Kidney (tissue), 14 donors: ENCODE measurements around the gene TEPSIN. TPM values are rescaled to one million over a fixed set of nuclear protein-coding genes. Genes with fewer than 3 reads are reported as not detected.
A peak's percentile ranks its signal among the peaks of the same experiment; 100 is the strongest.

Experiments used
- DNase-seq, 5 donors: peaks; one replicate each; pipeline ENCODE4 v3.0.0-alpha.2; 2013 to 2020
- FAIRE-seq: peaks from 2 replicates; lab custom pipeline; 2012; peaks lifted over from hg19 to GRCh38; lab: Jason Lieb, UNC
- H3K27ac ChIP-seq, 2 donors: one replicate each; pipeline ENCODE4 v1.7.0; 2013; ENCODE audit warnings: low read depth in 2 of 2, low read length in 2 of 2, inconsistent platforms in 1 of 2
- H3K27me3 ChIP-seq: one replicate; pipeline ENCODE4 v1.7.1; 2013; ENCODE audit warnings: low read length, inconsistent platforms; ENCODE audit not compliant: control insufficient read depth, insufficient read depth
- H3K36me3 ChIP-seq, 3 donors: one replicate each; pipeline versions ENCODE4 v1.7.0 to v1.7.1; 2013; ENCODE audit warnings: low read length in 3 of 3, control low read depth in 1 of 3, inconsistent platforms in 1 of 3; ENCODE audit not compliant: insufficient read depth in 3 of 3, control insufficient read depth in 2 of 3
- H3K4me1 ChIP-seq, 3 donors: one replicate each; pipeline versions ENCODE4 v1.7.0 to v1.7.1; 2013; ENCODE audit warnings: low read length in 3 of 3, inconsistent platforms in 1 of 3, low read depth in 1 of 3; ENCODE audit not compliant: control insufficient read depth in 2 of 3, insufficient read depth in 2 of 3
- H3K4me3 ChIP-seq, 3 donors: one replicate each; pipeline versions ENCODE4 v1.7.0 to v1.8.1; 2013; ENCODE audit warnings: low read length in 3 of 3, control low read depth in 1 of 3, inconsistent platforms in 1 of 3
- H3K9ac ChIP-seq, 3 donors: one replicate each; pipeline versions ENCODE4 v1.7.0 to v1.7.1; 2013; ENCODE audit warnings: low read length in 3 of 3, control low read depth in 1 of 3, inconsistent platforms in 1 of 3
- H3K9me3 ChIP-seq, 3 donors: one replicate each; pipeline versions ENCODE4 v1.7.0 to v1.7.1; 2013; ENCODE audit warnings: low read length in 3 of 3, control low read depth in 1 of 3, inconsistent platforms in 1 of 3; ENCODE audit not compliant: control insufficient read depth in 2 of 3, insufficient read depth in 1 of 3
- CTCF ChIP-seq: IDR thresholded peaks from 3 replicates; pipeline ENCODE4 v1.5.1; 2012; ENCODE audit warnings: mild to moderate bottlenecking, moderate library complexity, borderline replicate concordance; ENCODE audit not compliant: insufficient read depth; ENCODE audit errors: extremely low read depth
- intact Hi-C: fragments of 100-400 bp; cut with DNase I; formaldehyde crosslinking; loops from one replicate; pipeline ENCODE4 v1.11.1; 2022
- polyA plus RNA-seq: library from polyadenylated mRNA; stranded (reverse); fragments of 350-450 nt; fragmentation: Illumina TruSeq; extraction: RNeasy Lipid Tissue Mini Kit (QIAGEN cat#74804); gene quantifications from one replicate; pipeline ENCODE4 v1.2.3, GENCODE V29; 2014; ENCODE audit warnings: low read depth, low replicate concordance; ENCODE audit not compliant: insufficient read depth
- total RNA-seq: library from RNA; stranded (reverse); fragmentation: NEBNext Ultra II Directional; extraction: Animal tissue kit (Norgen Biotek cat#: 25700); gene quantifications from one replicate; pipeline ENCODE4 v1.2.1, GENCODE V29; 2021
- donor health status: control.
- donor health status: control.
- donor health status: control.
- donor health status: control.
- donor health status: control.
- donor health status: DM: yes; HTN: yes; CAD: no.
- donor health status: Normal renal cell carcinoma (clear cell type).

TEPSIN gene
- total and polyA plus RNA-seq, 2 donors from 2014 or later, result 13.9 to 42.8 TPM

GRCh38 chr17:81274471-81274855 is 35.6 kb upstream of the TEPSIN start:
- Histone ChIP-seq H3K27me3 (no peaks in the 10 kb centered on the region), H3K4me1 (no peaks in the 10 kb centered on the region), H3K4me3 (no peak overlapping the region), H3K36me3 (peaks cover 0 to 42% (median 18%) of the 10 kb centered on the region in 3 donors), H3K9ac (no peak overlapping the region), H3K27ac (no peak overlapping the region), H3K9me3 (no peaks in the 10 kb centered on the region)
- intact Hi-C loops, result no loop called here
- FAIRE-seq, result no peak
- TF ChIP-seq CTCF, result no peak
- peak in 1 of 5 donors; percentile 72 for DNase-seq

DNA sequence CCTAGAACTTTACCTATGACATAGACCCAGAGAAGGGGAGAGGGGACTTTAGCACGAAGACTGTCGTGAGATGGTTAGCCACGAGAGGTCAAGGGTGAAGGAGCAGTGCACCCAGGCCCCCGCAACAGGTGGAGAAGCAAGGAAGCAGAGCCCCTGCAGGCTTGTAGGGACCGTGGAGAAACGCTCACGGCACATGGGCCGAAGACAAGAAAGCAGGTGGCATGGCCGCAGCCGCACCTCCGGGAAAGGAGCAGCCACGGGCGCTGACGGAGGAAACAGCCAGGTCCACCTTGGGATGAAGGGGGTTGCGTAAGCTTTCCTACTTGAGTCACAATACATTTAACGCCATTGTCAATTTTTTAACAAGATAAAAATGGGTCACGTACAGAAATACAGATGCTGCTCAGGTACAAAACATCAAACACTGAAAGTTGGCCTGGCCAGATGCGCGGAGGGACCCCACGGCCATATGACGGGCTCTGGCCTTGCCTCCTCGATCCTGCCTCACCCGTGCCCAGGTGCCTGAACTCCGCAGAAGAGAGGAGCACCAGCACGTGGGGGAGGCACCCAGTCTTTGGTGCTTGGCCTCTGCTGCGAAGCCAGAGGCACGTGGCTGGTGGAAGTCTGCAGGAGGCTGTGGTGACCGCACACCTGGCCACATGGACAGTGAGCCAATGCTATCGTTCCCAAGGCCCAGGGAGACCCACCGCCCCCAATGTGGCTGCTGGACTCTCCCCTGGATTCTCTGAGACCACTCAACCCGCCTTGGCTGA is 35.0 kb upstream of the TEPSIN start:
- Histone ChIP-seq H3K36me3 (peaks cover 0 to 37% (median 20%) of the 10 kb centered on the region in 3 donors), H3K9me3 (no peaks in the 10 kb centered on the region), H3K9ac (no peak overlapping the region), H3K27ac (no peak overlapping the region), H3K27me3 (no peaks in the 10 kb centered on the region), H3K4me1 (no peaks in the 10 kb centered on the region), H3K4me3 (no peak overlapping the region)
- intact Hi-C loops, result no loop called here
- DNase-seq, result peak in 1 of 5 donors; percentile 66
- no peak for TF ChIP-seq CTCF
- FAIRE-seq, result no peak

DNA sequence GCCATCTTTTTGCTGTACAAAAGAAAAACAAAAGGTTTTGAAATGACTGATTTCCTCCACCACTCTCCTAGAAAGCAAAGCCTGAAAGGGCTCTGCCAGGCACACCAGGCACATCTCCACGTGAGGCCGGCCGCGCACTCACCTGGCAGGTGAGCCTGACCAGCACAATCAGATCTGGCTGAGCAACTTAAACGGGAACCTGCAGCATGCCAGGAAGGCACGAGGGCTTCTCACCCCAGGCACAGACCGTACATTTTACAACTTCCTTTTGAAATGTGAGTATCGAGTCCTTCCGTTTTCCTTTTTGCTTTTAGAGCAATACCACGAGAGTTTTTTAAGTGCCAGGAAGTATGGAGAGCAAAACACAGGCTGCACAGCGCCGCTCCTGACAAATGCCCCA is 33.8 kb upstream of the TEPSIN start:
- no peak for FAIRE-seq

More for the DNA sequence above, 33.8 kb upstream of the TEPSIN start:
- peak in 1 of 5 donors; percentile 33 for DNase-seq
- H3K36me3 ChIP-seq, result peaks cover 0 to 37% (median 22%) of the 10 kb centered on the region in 3 donors
- no peak overlapping the region for H3K4me3 ChIP-seq
- intact Hi-C loops, result no loop called here
- H3K27ac ChIP-seq, result no peak overlapping the region
- H3K9ac ChIP-seq, result no peak overlapping the region
- no peaks in the 10 kb centered on the region for H3K4me1 ChIP-seq
- TF ChIP-seq CTCF, result no peak
- no peaks in the 10 kb centered on the region for H3K27me3 ChIP-seq
- no peaks in the 10 kb centered on the region for H3K9me3 ChIP-seq
